CD4-positive, alpha-beta T cell treated with Interleukin-12 subunit alpha and Interleukin-12 subunit beta, for 1 hour (primary cell): ENCODE data around the gene KLRC4.

Experiments
- DNase-seq: peaks from one replicate; pipeline ENCODE4 v3.0.0-alpha.2; 2020

The KLRC4 gene

GRCh38 chr12:10366875-10367274 lies 42.7 kb downstream of the KLRC4 start:
- DNase-seq, result no peak

- DNase-seq, result no peak
Measured at GRCh38 chr12:10365696-10366405, 43.7 kb downstream of the KLRC4 start.

- DNase-seq, result peak; percentile 76
Measured at GRCh38 chr12:10364815-10365622, 44.5 kb downstream of the KLRC4 start.

GRCh38 chr12:10363914-10364814 lies 45.4 kb downstream of the KLRC4 start:
- DNase-seq, result no peak

GRCh38 chr12:10363658-10363913 lies 46.0 kb downstream of the KLRC4 start:
- no peak for DNase-seq

- no peak for DNase-seq
Measured at GRCh38 chr12:10362828-10363657, 46.5 kb downstream of the KLRC4 start.

- no peak for DNase-seq
Measured at GRCh38 chr12:10362325-10362724, 47.2 kb downstream of the KLRC4 start.

GRCh38 chr12:10361622-10362021 lies 47.9 kb downstream of the KLRC4 start:
- no peak for DNase-seq

- DNase-seq, result no peak
Measured at GRCh38 chr12:10361084-10361483, 48.5 kb downstream of the KLRC4 start.

GRCh38 chr12:10358969-10359368 lies 50.6 kb downstream of the KLRC4 start:
- DNase-seq, result no peak

GRCh38 chr12:10358131-10358530 lies 51.4 kb downstream of the KLRC4 start:
- no peak for DNase-seq
